K562 (cell line): ENCODE measurements around the gene MTMR4. TPM values are rescaled to one million over a fixed set of nuclear protein-coding genes. Genes with fewer than 3 reads are reported as not detected.

Source experiments
- ARID4B ChIP-seq: sonication (generic); formaldehyde crosslinking; IDR thresholded peaks from 2 replicates; pipeline ENCODE4 v1.8.0; 2022; ENCODE audit warnings: mild to moderate bottlenecking, missing genetic modification reagents
- ATF6 ChIP-seq: sonication (generic); formaldehyde crosslinking; IDR thresholded peaks from 2 replicates; pipeline ENCODE4 v1.4.0; 2020; ENCODE audit warnings: mild to moderate bottlenecking, missing genetic modification reagents
- E2F1 ChIP-seq: sonication (generic); formaldehyde crosslinking; IDR thresholded peaks from 2 replicates; pipeline ENCODE4 v1.8.1; 2023; ENCODE audit warnings: mild to moderate bottlenecking, missing genetic modification reagents, moderate library complexity
- FIP1L1 ChIP-seq: fragments of 200-400 bp; formaldehyde crosslinking; IDR thresholded peaks from 2 replicates; pipeline ENCODE4 v1.6.1; 2018; ENCODE audit warnings: mild to moderate bottlenecking, low read depth, low read length; ENCODE audit not compliant: poor library complexity, severe bottlenecking
- FOSL1 ChIP-seq: fragments of 200-800 bp; sonication (Bioruptor generic); conservative IDR thresholded peaks from 2 replicates; pipeline ENCODE4 v1.6.1; 2016; ENCODE audit warnings: missing genetic modification characterization, missing compliant biosample characterization
- HDAC1 ChIP-seq, 2 experiments: fragments of 450-650 bp; IDR thresholded peaks; 2 replicates each; pipeline ENCODE4 v1.6.1; 2016 to 2017; ENCODE audit warnings: inconsistent platforms in 1 of 2, mild to moderate bottlenecking in 1 of 2, moderate library complexity in 1 of 2
- JUN ChIP-seq, 2 experiments: sonication (generic) in 1 of 2; formaldehyde crosslinking in 1 of 2; IDR thresholded peaks; 2 replicates each; pipeline versions ENCODE4 v1.6.1 to v1.8.0; 2012 to 2022; ENCODE audit warnings: borderline replicate concordance in 2 of 2, mild to moderate bottlenecking in 2 of 2, improper control_type of control experiment in 1 of 2, low read depth in 1 of 2, low read length in 1 of 2, missing genetic modification reagents in 1 of 2
- MCM7 ChIP-seq, 2 experiments: fragments of 450-650 bp; IDR thresholded peaks; 2 replicates each; pipeline ENCODE4 v1.6.1; 2016 to 2018
- NKRF ChIP-seq: fragments of 450-650 bp; IDR thresholded peaks from 2 replicates; pipeline ENCODE4 v1.6.1; 2016; ENCODE audit warnings: borderline replicate concordance
- PCBP1 ChIP-seq: fragments of 200-400 bp; formaldehyde crosslinking; IDR thresholded peaks from 2 replicates; pipeline ENCODE4 v1.6.1; 2018; ENCODE audit warnings: mild to moderate bottlenecking, low read depth, low read length; ENCODE audit not compliant: poor library complexity, severe bottlenecking
- PHF20 ChIP-seq: fragments of 450-650 bp; IDR thresholded peaks from 2 replicates; pipeline ENCODE4 v1.6.1; 2018; ENCODE audit not compliant: partially characterized antibody
- PHF8 ChIP-seq: fragments of 200-600 bp; sonication (generic); IDR thresholded peaks from 2 replicates; pipeline ENCODE4 v1.6.1; 2012; ENCODE audit warnings: mixed run types, mild to moderate bottlenecking, inconsistent platforms, low read length, moderate library complexity, borderline replicate concordance
- PURB ChIP-seq: sonication (generic); formaldehyde crosslinking; IDR thresholded peaks from 2 replicates; pipeline ENCODE4 v1.9.0; 2021; ENCODE audit warnings: low read depth, mild to moderate bottlenecking, missing genetic modification reagents
- RBFOX2 ChIP-seq: fragments of 200-400 bp; formaldehyde crosslinking; IDR thresholded peaks from 2 replicates; pipeline ENCODE4 v1.6.1; 2017; ENCODE audit warnings: low read depth, mild to moderate bottlenecking, low read length, moderate library complexity
- RCOR1 ChIP-seq, 2 experiments: IDR thresholded peaks; 2 replicates each; pipeline ENCODE4 v1.6.1; 2012; ENCODE audit warnings: low read depth in 2 of 2, low read length in 2 of 2, borderline replicate concordance in 1 of 2, improper control_type of control experiment in 1 of 2
- TGIF2 ChIP-seq: sonication (generic); formaldehyde crosslinking; IDR thresholded peaks from 2 replicates; pipeline ENCODE4 v1.8.1; 2022; ENCODE audit warnings: mild to moderate bottlenecking, missing genetic modification reagents, moderate library complexity
- ZNF717 ChIP-seq: fragments of 250-450 bp; sonication (Bioruptor Pico); IDR thresholded peaks from 2 replicates; pipeline ENCODE4 v1.5.0; 2021
- polyA plus RNA-seq, 8 experiments: library from polyadenylated mRNA; depleted of rRNA in 4 of 8; stranded (reverse) in 5 of 8; unstranded in 3 of 8; fragments of >200 nt; fragmentation: Nextera tagmentation in 2 of 8; fragmentation: Illumina TruSeq in 1 of 8; extraction: Ambion mirVana in 2 of 8; extraction: Trizol in 1 of 8; gene quantifications; 2 replicates each; pipeline versions ENCODE4 v1.2.1 to v1.2.3, GENCODE V29; 2011 to 2014; ENCODE audit warnings: inconsistent platforms in 1 of 8, missing spikeins in 1 of 8
- total RNA-seq, 7 experiments: library from RNA; depleted of rRNA in 6 of 7; stranded (reverse); fragments of >200 nt in 6 of 7; fragmentation: Illumina TruSeq in 2 of 7; extraction: Trizol in 2 of 7; gene quantifications; 2 replicates each; pipeline versions ENCODE4 v1.2.1 to v1.2.3, GENCODE V29; 2011 to 2021; ENCODE audit warnings: low replicate concordance in 1 of 7

MTMR4 gene
- total and polyA plus RNA-seq, 9 of the 15 experiments (the other 6 are each of a cell fraction or from before 2014, with no cell fraction given) = 8.8 to 45.7 (median 28.7) TPM

- TF ChIP-seq ARID4B (CRISPR knock-in tag) = peak; percentile 91
- TF ChIP-seq HDAC1 (IDR thresholded peaks at IDR 0.05) = peak in 1 of 2 experiments; percentile 67; a peak in 1 of 4 replicates
- peak; percentile 85 for TF ChIP-seq RBFOX2
- no peak for TF ChIP-seq TGIF2 (CRISPR knock-in tag)
- TF ChIP-seq RCOR1 (IDR thresholded peaks at IDR 0.05; ENCODE audit: borderline replicate concordance in 1 of 2, low read depth in 2 of 2, low read length in 2 of 2) = peak in 1 of 2 experiments; percentile 42; a peak in 1 of 4 replicates
- TF ChIP-seq PHF20 = peak; percentile 45
- TF ChIP-seq NKRF = peak; percentile 87; the same call in 1 of the 2 replicates
- 0 out of 2 replicates have a peak, but pooled peaks have one; percentile 53 for TF ChIP-seq ATF6 (CRISPR knock-in tag)
- peak; percentile 39; the same call in 1 of the 2 replicates for TF ChIP-seq FOSL1 (tag)
- no peak for TF ChIP-seq ZNF717 (CRISPR knock-in tag)
- TF ChIP-seq PHF8 = peak; percentile 65
- no peak for TF ChIP-seq MCM7 (IDR thresholded peaks at IDR 0.05)
- TF ChIP-seq PURB (CRISPR knock-in tag) = no peak
- peak; percentile 64 for TF ChIP-seq FIP1L1
- TF ChIP-seq E2F1 (CRISPR knock-in tag) = no peak
- TF ChIP-seq PCBP1 = peak; percentile 68
- TF ChIP-seq JUN (IDR thresholded peaks at IDR 0.05; ENCODE audit: borderline replicate concordance, low read depth, low read length) = no peak
- peak; percentile 76; the same call in 1 of the 2 replicates for TF ChIP-seq JUN (CRISPR knock-in tag; IDR thresholded peaks at IDR 0.05; ENCODE audit: borderline replicate concordance)
These were observed 3.0 kb upstream of the MTMR4 start (continued) for GRCh38 chr17:58517378-58517927.
